Hepatocyte (in vitro differentiated cells): ENCODE measurements around the gene PPM1F.

Experiments used
- CTCF ChIP-seq: fragments of 200-600 bp; sonication (generic); IDR thresholded peaks from 2 replicates; pipeline ENCODE4 v1.5.1; 2016; ENCODE audit warnings: antibody characterized with exemption, mild to moderate bottlenecking; ENCODE audit not compliant: poor library complexity
- EZH2 ChIP-seq: fragments of 200-600 bp; sonication (generic); IDR thresholded peaks from 2 replicates; pipeline ENCODE4 v1.6.1; 2016; ENCODE audit warnings: antibody characterized with exemption, mild to moderate bottlenecking, borderline replicate concordance

DNA sequence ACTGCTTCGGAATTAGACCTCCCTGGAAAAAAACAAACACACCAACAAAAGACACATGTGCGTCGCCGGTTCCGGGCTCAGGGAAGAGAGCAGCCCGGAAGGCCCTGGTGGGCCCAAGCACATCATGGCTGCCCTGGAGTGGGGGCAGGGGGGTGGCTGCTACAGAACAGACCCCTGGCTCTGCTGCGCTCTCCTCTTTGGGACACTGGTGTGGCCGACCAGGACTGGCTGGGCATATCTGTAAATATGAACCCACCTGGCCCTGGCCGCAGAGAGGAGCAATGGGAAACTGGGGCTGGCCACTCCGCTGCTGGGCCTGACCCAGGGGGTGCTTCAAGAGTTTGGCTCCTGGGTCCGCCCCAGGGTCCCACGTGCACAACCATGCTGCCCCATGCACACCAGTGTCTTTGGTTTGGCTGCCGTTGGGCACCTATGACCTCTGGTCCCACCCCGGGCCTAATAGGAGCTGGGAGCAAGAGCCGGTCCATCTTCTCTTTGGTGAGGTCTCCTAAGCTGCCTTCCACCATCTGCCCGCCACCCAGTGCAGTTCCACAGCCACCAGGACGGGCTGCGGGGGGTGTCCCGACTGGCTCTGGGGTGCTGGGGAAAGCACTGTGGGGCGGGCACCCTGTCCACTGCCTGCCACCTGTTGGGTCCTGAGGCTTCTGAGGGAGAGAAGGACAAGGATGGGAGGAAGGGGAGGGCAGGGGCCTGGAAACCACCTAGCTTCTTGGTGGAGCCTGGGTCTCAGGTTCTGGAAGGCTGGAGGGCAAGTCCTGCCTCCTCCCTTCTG, 30.1 kb downstream of the PPM1F start:
- no peak for TF ChIP-seq CTCF
- no peak for TF ChIP-seq EZH2
